Activated naive CD4-positive, alpha-beta T cell treated with anti-CD3 and anti-CD28 coated beads, Interleukin-2, amount 10 ng/mL, durations not matched to agents 7 days and 5 days (primary cell): Measurements from ENCODE around the gene ADGRA1.

Experiments
- CTCF ChIA-PET: fragments of 350-600 bp; sonication (Branson Sonifier 250); formaldehyde crosslinking; loops from one replicate; lab custom pipeline; 2021; ENCODE audit warnings: antibody characterized with exemption; lab: Charles Lee
- DNase-seq: peaks from one replicate; pipeline ENCODE4 v3.0.0-alpha.2; 2020
- H3K27ac Mint-ChIP-seq: one replicate; pipeline ENCODE4 v1.8.0; 2021; ENCODE audit warnings: mild to moderate bottlenecking, moderate library complexity, mixed read lengths
- H3K27me3 Mint-ChIP-seq: one replicate; pipeline ENCODE4 v1.8.0; 2021; ENCODE audit warnings: mild to moderate bottlenecking, mixed read lengths
- H3K36me3 Mint-ChIP-seq: one replicate; pipeline ENCODE4 v1.8.0; 2021; ENCODE audit warnings: mixed read lengths
- H3K4me1 Mint-ChIP-seq: one replicate; pipeline ENCODE4 v1.8.0; 2021; ENCODE audit warnings: mixed read lengths
- H3K4me3 Mint-ChIP-seq: one replicate; pipeline ENCODE4 v1.8.0; 2021; ENCODE audit warnings: mild to moderate bottlenecking, moderate library complexity, mixed read lengths
- H3K9me3 Mint-ChIP-seq: one replicate; pipeline ENCODE4 v1.8.0; 2021; ENCODE audit warnings: mixed read lengths

Gene ADGRA1

GRCh38 chr10:133151543-133151972 lies 63.8 kb downstream of the ADGRA1 start:
- DNase-seq = no peak
- Mint-ChIP-seq H3K27ac (no peak overlapping the region), H3K36me3 (no peaks in the 10 kb centered on the region), H3K4me3 (no peak overlapping the region), H3K9me3 (peaks cover 11% of the 10 kb centered on the region), H3K4me1 (no peaks in the 10 kb centered on the region), H3K27me3 (peaks cover 49% of the 10 kb centered on the region)
- CTCF ChIA-PET = no interaction called here

GRCh38 chr10:133154411-133154810 lies 66.7 kb downstream of the ADGRA1 start:
- H3K27me3 Mint-ChIP-seq = peaks cover 42% of the 10 kb centered on the region
- H3K9me3 Mint-ChIP-seq = peaks cover 5% of the 10 kb centered on the region
- H3K4me1 Mint-ChIP-seq = no peaks in the 10 kb centered on the region
- H3K27ac Mint-ChIP-seq = no peak overlapping the region
- DNase-seq = no peak
- CTCF ChIA-PET = no interaction called here
- no peak overlapping the region for H3K4me3 Mint-ChIP-seq
- no peaks in the 10 kb centered on the region for H3K36me3 Mint-ChIP-seq

DNA sequence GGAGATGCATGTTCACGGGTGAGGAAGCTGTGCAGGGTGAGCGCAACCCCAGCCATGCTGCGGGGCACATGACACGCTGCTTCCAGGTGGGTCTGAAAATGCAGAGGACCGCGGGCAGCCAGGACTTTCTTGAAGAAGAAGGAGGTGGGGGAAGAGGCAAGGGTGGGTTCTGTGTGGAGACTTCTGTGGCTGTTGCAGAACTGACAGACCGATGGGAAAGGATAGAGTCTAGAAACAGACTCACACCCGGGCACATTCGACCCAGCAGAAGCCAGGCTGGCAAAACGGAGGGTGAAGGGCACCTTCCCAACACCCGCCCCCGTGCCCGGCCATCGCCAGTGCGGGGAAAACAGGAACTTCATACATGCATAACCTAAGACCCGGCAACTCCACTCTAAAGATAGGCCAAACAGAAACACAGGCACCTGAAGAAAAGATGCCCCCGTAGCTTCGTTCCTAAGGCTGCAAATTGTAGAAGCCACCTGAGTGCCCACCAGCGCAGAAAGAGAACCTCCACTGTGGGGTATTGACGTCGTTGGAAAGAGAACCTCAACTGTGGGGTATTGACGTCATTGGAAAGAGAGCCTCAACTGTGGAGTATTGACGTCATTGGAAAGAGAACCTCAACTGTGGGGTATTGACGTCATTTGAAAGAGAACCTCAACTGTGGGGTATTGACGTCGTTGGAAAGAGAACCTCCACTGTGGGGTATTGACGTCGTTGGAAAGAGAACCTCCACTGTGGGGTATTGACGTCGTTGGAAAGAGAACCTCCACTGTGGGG lies 67.5 kb downstream of the ADGRA1 start:
- CTCF ChIA-PET = no interaction called here
- no peaks in the 10 kb centered on the region for H3K36me3 Mint-ChIP-seq
- H3K27me3 Mint-ChIP-seq = peaks cover 44% of the 10 kb centered on the region
- no peaks in the 10 kb centered on the region for H3K4me1 Mint-ChIP-seq
- DNase-seq = no peak
- H3K27ac Mint-ChIP-seq = no peak overlapping the region
- no peak overlapping the region for H3K4me3 Mint-ChIP-seq
- peaks cover 2% of the 10 kb centered on the region for H3K9me3 Mint-ChIP-seq

GRCh38 chr10:133156674-133157579 lies 69.2 kb downstream of the ADGRA1 start:
- H3K27ac Mint-ChIP-seq = no peak overlapping the region
- H3K9me3 Mint-ChIP-seq = no peaks in the 10 kb centered on the region
- no peaks in the 10 kb centered on the region for H3K36me3 Mint-ChIP-seq
- H3K4me1 Mint-ChIP-seq = no peaks in the 10 kb centered on the region
- CTCF ChIA-PET = no interaction called here
- no peak overlapping the region for H3K4me3 Mint-ChIP-seq
- H3K27me3 Mint-ChIP-seq = peaks cover 45% of the 10 kb centered on the region
- DNase-seq = no peak

DNA sequence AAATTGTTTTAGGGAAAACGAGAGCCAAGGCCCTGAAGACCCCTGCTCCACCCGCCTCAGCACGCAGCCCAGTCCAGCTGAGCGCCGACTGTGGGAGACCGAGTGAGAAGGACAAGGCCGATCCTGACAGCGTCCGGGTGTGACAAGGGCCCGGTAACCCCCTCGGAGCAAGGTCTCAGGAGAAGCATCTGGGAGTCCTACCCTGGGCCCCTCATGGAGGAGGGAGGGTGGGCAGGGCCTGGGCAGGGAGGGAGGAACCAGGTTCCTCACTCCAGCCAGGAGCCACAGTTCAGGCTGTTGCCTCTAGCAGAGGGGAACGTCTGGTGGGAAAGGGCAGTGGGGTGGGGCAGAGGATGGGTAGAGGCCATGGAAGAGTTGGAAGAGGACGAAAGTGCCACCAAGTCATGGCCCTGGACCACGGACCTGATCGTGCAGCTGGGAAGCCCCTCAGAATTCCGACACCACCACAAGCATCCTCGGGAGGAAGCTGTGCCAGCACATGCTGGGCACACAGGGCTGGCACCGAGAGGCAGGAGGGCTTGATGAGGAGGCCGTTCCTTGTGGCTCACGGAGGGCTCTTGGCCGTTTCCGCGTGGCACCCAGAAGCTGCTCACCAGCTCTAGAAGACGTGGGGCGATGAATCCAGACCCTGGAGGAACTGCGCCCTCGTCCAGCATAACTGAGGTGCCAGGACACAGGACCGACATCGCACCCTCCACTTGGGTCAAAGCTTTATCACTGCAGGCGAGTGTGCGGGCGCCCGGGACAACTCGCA lies 70.1 kb downstream of the ADGRA1 start:
- Mint-ChIP-seq H3K27me3 (peaks cover 51% of the 10 kb centered on the region), H3K4me3 (no peak overlapping the region), H3K27ac (no peak overlapping the region), H3K36me3 (no peaks in the 10 kb centered on the region), H3K4me1 (no peaks in the 10 kb centered on the region), H3K9me3 (no peaks in the 10 kb centered on the region)
- CTCF ChIA-PET = no interaction called here
- DNase-seq = no peak

DNA sequence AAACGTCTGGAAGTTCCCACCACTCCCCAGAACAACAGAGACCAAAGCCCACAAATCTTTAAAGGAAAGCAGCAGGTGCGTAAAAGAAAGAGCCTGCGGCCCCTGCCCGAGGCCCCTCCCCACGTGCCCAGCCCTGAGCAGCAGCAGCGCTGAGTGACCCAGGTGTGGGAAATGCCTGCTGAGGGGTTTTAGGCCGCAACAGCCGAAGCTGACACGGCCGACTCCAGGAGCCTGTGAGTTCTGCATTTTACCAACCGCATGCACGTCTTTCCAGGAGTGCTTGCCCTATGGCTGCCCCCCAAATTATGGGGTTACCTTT lies 70.7 kb downstream of the ADGRA1 start:
- no peaks in the 10 kb centered on the region for H3K36me3 Mint-ChIP-seq
- no peak overlapping the region for H3K27ac Mint-ChIP-seq
- H3K9me3 Mint-ChIP-seq = no peaks in the 10 kb centered on the region
- DNase-seq = no peak
- peaks cover 52% of the 10 kb centered on the region for H3K27me3 Mint-ChIP-seq
- no peak overlapping the region for H3K4me3 Mint-ChIP-seq
- H3K4me1 Mint-ChIP-seq = no peaks in the 10 kb centered on the region
- CTCF ChIA-PET = no interaction called here

- H3K4me1 Mint-ChIP-seq = no peaks in the 10 kb centered on the region
- H3K27ac Mint-ChIP-seq = no peak overlapping the region
- CTCF ChIA-PET = no interaction called here
- H3K27me3 Mint-ChIP-seq = peaks cover 52% of the 10 kb centered on the region
- H3K4me3 Mint-ChIP-seq = peak overlapping the region; percentile 26
- H3K9me3 Mint-ChIP-seq = no peaks in the 10 kb centered on the region
- DNase-seq = no peak
- no peaks in the 10 kb centered on the region for H3K36me3 Mint-ChIP-seq
These were observed 71.3 kb downstream of the ADGRA1 start for GRCh38 chr10:133158756-133159610.

- CTCF ChIA-PET = no interaction called here
These were observed 71.9 kb downstream of the ADGRA1 start for GRCh38 chr10:133159611-133159949.

GRCh38 chr10:133159950-133160825 lies 72.5 kb downstream of the ADGRA1 start, which contains the start of gene KNDC1:
Gene KNDC1, plus strand, starts transcription at chr10:133160219. Its CDS starts 249 bp downstream, at chr10:133160468.
- Mint-ChIP-seq H3K4me1 (no peaks in the 10 kb centered on the region), H3K4me3 (peak within 1 kb of the TSS; percentile 35)

More at GRCh38 chr10:133159611-133159949, 71.9 kb downstream of the ADGRA1 start:
- H3K27ac Mint-ChIP-seq = no peak overlapping the region
- no peak overlapping the region for H3K4me3 Mint-ChIP-seq
- peaks cover 52% of the 10 kb centered on the region for H3K27me3 Mint-ChIP-seq
- H3K36me3 Mint-ChIP-seq = no peaks in the 10 kb centered on the region
- H3K4me1 Mint-ChIP-seq = no peaks in the 10 kb centered on the region
- DNase-seq = no peak
- no peaks in the 10 kb centered on the region for H3K9me3 Mint-ChIP-seq

GRCh38 chr10:133160826-133161471 lies 73.2 kb downstream of the ADGRA1 start:
- Mint-ChIP-seq H3K4me1 (no peaks in the 10 kb centered on the region), H3K36me3 (no peaks in the 10 kb centered on the region), H3K27ac (no peak overlapping the region), H3K4me3 (peak overlapping the region; percentile 35), H3K9me3 (no peaks in the 10 kb centered on the region), H3K27me3 (peaks cover 49% of the 10 kb centered on the region)
- no peak for DNase-seq
- CTCF ChIA-PET = no interaction called here

More at GRCh38 chr10:133159950-133160825, 72.5 kb downstream of the ADGRA1 start, which contains the start of gene KNDC1:
- Mint-ChIP-seq H3K27me3 (peaks cover 49% of the 10 kb centered on the region), H3K9me3 (no peaks in the 10 kb centered on the region), H3K27ac (no peak within 1 kb of the TSS), H3K36me3 (no peaks in the 10 kb centered on the region)
- DNase-seq = peak; percentile 65
- CTCF ChIA-PET = no interaction called here

DNA sequence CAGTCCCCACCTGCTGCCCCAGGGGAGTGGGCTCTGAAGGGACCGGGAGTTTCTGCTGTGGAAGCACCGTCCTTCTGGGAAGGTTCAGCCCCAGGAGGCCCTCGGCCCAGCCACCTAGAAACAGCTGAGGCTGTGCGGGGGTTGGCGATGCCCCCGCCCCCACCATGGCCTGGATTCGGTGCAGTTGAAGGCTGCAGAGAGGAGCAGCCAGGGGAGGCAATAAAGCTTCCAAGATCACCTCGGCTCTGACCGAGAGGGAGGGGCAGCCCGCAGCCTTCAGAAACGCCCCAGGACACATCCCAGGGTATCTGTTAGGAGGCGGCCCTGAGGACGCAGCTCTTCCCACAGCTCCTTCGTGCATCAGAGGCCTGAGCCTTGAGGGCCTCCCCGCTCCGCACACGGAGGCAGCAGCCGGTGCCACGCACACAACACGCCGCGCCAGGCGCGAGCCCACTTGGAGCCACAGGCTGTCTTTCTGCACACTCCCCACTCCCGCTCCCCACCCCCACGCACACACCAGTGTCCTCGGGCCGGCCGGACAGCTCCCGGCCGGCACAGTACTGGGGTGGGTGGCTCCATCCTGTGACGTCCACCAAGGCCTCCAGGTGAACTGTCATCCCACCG lies 73.9 kb downstream of the ADGRA1 start:
- H3K4me1 Mint-ChIP-seq = no peaks in the 10 kb centered on the region
- H3K4me3 Mint-ChIP-seq = peak overlapping the region; percentile 26
- no peaks in the 10 kb centered on the region for H3K36me3 Mint-ChIP-seq
- H3K9me3 Mint-ChIP-seq = no peaks in the 10 kb centered on the region
- no peak overlapping the region for H3K27ac Mint-ChIP-seq
- H3K27me3 Mint-ChIP-seq = peaks cover 49% of the 10 kb centered on the region
- CTCF ChIA-PET = no interaction called here
- DNase-seq = no peak
